IMR-90 (cell line): ENCODE data around the gene POLD1. TPM values are rescaled to one million over a fixed set of nuclear protein-coding genes. Genes with fewer than 3 reads are reported as not detected.

ENCODE experiments used
- ATAC-seq: fragments of 200-7000 bp; cut with Tn5 transposase; 2 replicates; pipeline ENCODE4 v1.9.1; 2020; ENCODE audit warnings: low read depth, mild to moderate bottlenecking, moderate library complexity
- BruUV-seq: library from RNA; stranded (reverse); fragments of 400-500 nt; replicated peaks from 2 replicates; lab custom pipeline; 2021; lab: Mats Ljungman, UMichigan
- CTCF ChIA-PET: fragments of 300-600 bp; formaldehyde crosslinking; extraction: SDS; loops from one replicate; lab custom pipeline; 2021; ENCODE audit warnings: antibody characterized with exemption; lab: Yijun Ruan, JAX
- POLR2A ChIA-PET: fragments of 300-600 bp; sonication (Branson Sonifier 250); formaldehyde crosslinking; loops from one replicate; lab custom pipeline; 2022; ENCODE audit warnings: antibody characterized with exemption; ENCODE audit not compliant: unreplicated experiment; lab: Charles Lee
- DNase-seq: peaks from one replicate; pipeline ENCODE4 v3.0.0; 2013
- H2AFZ ChIP-seq: replicated peaks from 2 replicates; pipeline ENCODE3; 2013; ENCODE audit warnings: low read length, mild to moderate bottlenecking; ENCODE audit not compliant: poor library complexity
- H2AK5ac ChIP-seq: 2 replicates; pipeline ENCODE4 v1.6.1; 2013; ENCODE audit warnings: low read depth, low read length, inconsistent platforms
- H2AK9ac ChIP-seq: replicated peaks from 2 replicates; pipeline ENCODE3; 2013; ENCODE audit warnings: mild to moderate bottlenecking, low read depth, low read length, moderate library complexity; ENCODE audit not compliant: poor library complexity
- H2BK120ac ChIP-seq: 2 replicates; pipeline ENCODE4 v1.6.1; 2013; ENCODE audit warnings: low read depth, low read length, inconsistent platforms
- H2BK15ac ChIP-seq: 3 replicates; pipeline ENCODE4 v1.6.1; 2013; ENCODE audit warnings: low read depth, low read length, inconsistent platforms
- H2BK20ac ChIP-seq: 2 replicates; pipeline ENCODE4 v1.6.1; 2013; ENCODE audit warnings: low read depth, mild to moderate bottlenecking, inconsistent platforms, low read length, moderate library complexity
- H2BK5ac ChIP-seq: 2 replicates; pipeline ENCODE4 v1.6.1; 2013; ENCODE audit warnings: mild to moderate bottlenecking, low read depth, low read length, inconsistent platforms; ENCODE audit not compliant: poor library complexity, severe bottlenecking
- H3K14ac ChIP-seq: replicated peaks from 2 replicates; pipeline ENCODE4 v1.6.1; 2013; ENCODE audit warnings: low read depth, low read length, inconsistent platforms
- H3K18ac ChIP-seq: 2 replicates; pipeline ENCODE4 v1.6.1; 2013; ENCODE audit warnings: low read depth, low read length, control low read depth
- H3K23ac ChIP-seq: 2 replicates; pipeline ENCODE4 v1.6.1; 2013; ENCODE audit warnings: low read depth, low read length, inconsistent platforms
- H3K27ac ChIP-seq: 2 replicates; pipeline ENCODE4 v1.5.1; 2013; ENCODE audit warnings: mild to moderate bottlenecking, control low read depth, low read length; ENCODE audit not compliant: insufficient read depth
- H3K27me3 ChIP-seq: 2 replicates; pipeline ENCODE4 v1.6.1; 2013; ENCODE audit warnings: low read length; ENCODE audit not compliant: control insufficient read depth, insufficient read depth
- H3K36me3 ChIP-seq: 2 replicates; pipeline ENCODE4 v1.6.1; 2013; ENCODE audit warnings: low read length, mixed read lengths; ENCODE audit not compliant: control insufficient read depth, insufficient read depth
- H3K4ac ChIP-seq: 2 replicates; pipeline ENCODE4 v1.6.1; 2013; ENCODE audit warnings: low read depth, low read length, inconsistent platforms
- H3K4me1 ChIP-seq: 2 replicates; pipeline ENCODE4 v1.6.1; 2013; ENCODE audit warnings: low read length, mixed read lengths; ENCODE audit not compliant: control insufficient read depth, insufficient read depth
- H3K4me2 ChIP-seq: 2 replicates; pipeline ENCODE4 v1.6.1; 2013; ENCODE audit warnings: low read depth, mild to moderate bottlenecking, control low read depth, low read length, moderate library complexity
- H3K4me3 ChIP-seq: 2 replicates; pipeline ENCODE4 v1.5.1; 2013; ENCODE audit warnings: low read depth, mild to moderate bottlenecking, control low read depth, low read length, moderate library complexity; ENCODE audit not compliant: insufficient read depth
- H3K56ac ChIP-seq: 2 replicates; pipeline ENCODE4 v1.6.1; 2013; ENCODE audit warnings: low read length, inconsistent platforms; ENCODE audit not compliant: insufficient read depth; ENCODE audit errors: extremely low read depth
- H3K79me1 ChIP-seq, 2 experiments: 2 replicates each; pipeline ENCODE4 v1.6.1; 2013; ENCODE audit warnings: low read length in 2 of 2, inconsistent platforms in 1 of 2, low read depth in 1 of 2
- H3K9ac ChIP-seq: 2 replicates; pipeline ENCODE4 v1.6.1; 2013; ENCODE audit warnings: low read depth, low read length, control low read depth
- H3K9me1 ChIP-seq: 2 replicates; pipeline ENCODE4 v1.6.1; 2013; ENCODE audit warnings: low read length, inconsistent platforms; ENCODE audit not compliant: insufficient read depth
- H3K9me3 ChIP-seq: 2 replicates; pipeline ENCODE4 v1.6.1; 2013; ENCODE audit warnings: low read length; ENCODE audit not compliant: control insufficient read depth, insufficient read depth
- H4K20me1 ChIP-seq: 2 replicates; pipeline ENCODE4 v1.6.1; 2013; ENCODE audit warnings: low read length, inconsistent platforms; ENCODE audit not compliant: insufficient read depth
- H4K5ac ChIP-seq: 2 replicates; pipeline ENCODE4 v1.6.1; 2013; ENCODE audit warnings: mild to moderate bottlenecking, low read depth, low read length, control low read depth
- H4K8ac ChIP-seq, 2 experiments: 2 replicates each; pipeline ENCODE4 v1.6.1; 2013; ENCODE audit warnings: low read depth in 2 of 2, low read length in 2 of 2, control low read depth in 1 of 2, inconsistent platforms in 1 of 2
- H4K91ac ChIP-seq: 2 replicates; pipeline ENCODE4 v1.6.1; 2013; ENCODE audit warnings: low read depth, low read length, inconsistent platforms; ENCODE audit not compliant: insufficient read depth
- CEBPB ChIP-seq: IDR thresholded peaks from 2 replicates; pipeline ENCODE4 v1.6.1; 2012; ENCODE audit warnings: low read depth, low read length, improper control_type of control experiment
- CHD1 ChIP-seq: IDR thresholded peaks from 2 replicates; pipeline ENCODE4 v1.6.1; 2012; ENCODE audit warnings: low read depth, low read length, improper control_type of control experiment
- FOS ChIP-seq: fragments of 150-350 bp; IDR thresholded peaks from 2 replicates; pipeline ENCODE4 v1.6.1; 2016; ENCODE audit warnings: low read depth, low read length
- MAFK ChIP-seq: IDR thresholded peaks from 2 replicates; pipeline ENCODE4 v1.6.1; 2012; ENCODE audit warnings: low read depth, low read length, improper control_type of control experiment
- MAZ ChIP-seq: IDR thresholded peaks from 2 replicates; pipeline ENCODE4 v1.6.1; 2012; ENCODE audit warnings: low read depth, mild to moderate bottlenecking, low read length, improper control_type of control experiment, moderate library complexity, borderline replicate concordance
- POLR2A ChIP-seq: IDR thresholded peaks from 2 replicates; pipeline ENCODE4 v1.6.1; 2012; ENCODE audit warnings: mild to moderate bottlenecking, low read depth, low read length
- RCOR1 ChIP-seq: IDR thresholded peaks from 2 replicates; pipeline ENCODE4 v1.6.1; 2012; ENCODE audit warnings: mild to moderate bottlenecking, low read length, improper control_type of control experiment; ENCODE audit not compliant: insufficient replicate concordance
- SMC3 ChIP-seq: fragments of 150-350 bp; IDR thresholded peaks from 2 replicates; pipeline ENCODE4 v1.6.1; 2016; ENCODE audit warnings: low read depth, mild to moderate bottlenecking, antibody characterized with exemption, low read length, moderate library complexity
- WGBS, 2 experiments: methylation state at CpG; one replicate each; pipeline versions ENCODE4 v1.1.5 to v1.1.7; 2013; ENCODE audit warnings: missing lambda C conversion rate in 2 of 2; ENCODE audit not compliant: insufficient read length in 1 of 2; ENCODE audit errors: extremely low coverage in 2 of 2; 5-methylcytosine and 5-hydroxymethylcytosine counted together
- dilution Hi-C: fragments of 300-500 bp; cut with HindIII; formaldehyde crosslinking; loops from one replicate; pipeline ENCODE4 v1.14.3; 2018; ENCODE audit warnings: low sequenced_read_pairs; ENCODE audit not compliant: unreplicated experiment
- in situ Hi-C: fragments of 300-500 bp; cut with MboI; formaldehyde crosslinking; loops from 3 replicates; pipeline ENCODE4 v1.14.3; 2019; ENCODE audit warnings: low sequenced_read_pairs, inconsistent platforms, mixed read lengths
- intact Hi-C: fragments of 100-400 bp; cut with micrococcal nuclease; formaldehyde crosslinking; loops from 2 replicates; pipeline ENCODE4 v1.10.0; 2022
- polyA plus RNA-seq, 3 experiments: library from polyadenylated mRNA; depleted of rRNA; stranded (reverse); fragments of >200 nt; gene quantifications; 2 replicates each; pipeline ENCODE4 v1.2.3, GENCODE V29; 2012; ENCODE audit warnings: low replicate concordance in 1 of 3
- total RNA-seq: library from RNA; depleted of rRNA; stranded (reverse); fragments of >200 nt; gene quantifications from 2 replicates; pipeline ENCODE4 v1.2.3, GENCODE V29; 2012
- TF ChIP-seq, protein P1 (sequence below): conservative IDR thresholded peaks from 2 replicates; pipeline ENCODE4 v1.5.1; 2012; ENCODE audit warnings: mild to moderate bottlenecking, low read depth, low read length, improper control_type of control experiment
- TF ChIP-seq, protein P2 (sequence below): fragments of 150-350 bp; IDR thresholded peaks from 2 replicates; pipeline ENCODE4 v1.6.1; 2016; ENCODE audit warnings: low read depth, mild to moderate bottlenecking, low read length, moderate library complexity, borderline replicate concordance
- TF ChIP-seq, protein P3 (sequence below): fragments of 150-350 bp; IDR thresholded peaks from 2 replicates; pipeline ENCODE4 v1.6.1; 2017; ENCODE audit warnings: mild to moderate bottlenecking, antibody characterized with exemption, low read length, low read depth

POLD1 gene
- total and polyA plus RNA-seq, 2 of the 4 experiments (the other 2 are of a cell fraction), result 13.8 to 28.9 TPM

DNA sequence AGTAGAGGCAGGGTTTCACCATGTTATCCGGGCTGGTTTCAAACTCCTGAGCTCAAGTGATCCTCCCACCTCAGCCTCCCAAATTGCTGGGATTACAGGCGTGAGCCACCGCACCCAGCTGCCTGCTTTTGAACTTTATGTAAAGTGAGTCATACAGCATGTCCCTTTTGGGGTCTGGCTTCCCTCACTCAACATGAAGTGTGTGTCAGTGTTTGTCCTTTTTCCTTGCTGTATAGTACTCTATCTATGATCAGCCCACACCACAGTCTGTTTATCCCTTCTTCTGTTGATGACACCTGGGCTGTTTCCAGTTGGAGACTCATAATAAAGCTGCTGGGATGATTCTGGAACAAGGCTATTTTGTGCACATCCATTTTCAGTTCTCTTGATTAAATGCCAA is 36.7 kb downstream of the POLD1 start:
- POLR2A ChIA-PET, result no interaction called here
- H3K23ac ChIP-seq, result no peak overlapping the region
- dilution Hi-C loops (no loop called here), in situ Hi-C loops (no loop called here), intact Hi-C loops (no loop called here)
- TF ChIP-seq RCOR1 (no peak), SMC3 (no peak), MAFK (no peak), POLR2A (no peak), MAZ (no peak), CHD1 (no peak), CEBPB (no peak), FOS (no peak)
- TF ChIP-seq, protein P1, sequence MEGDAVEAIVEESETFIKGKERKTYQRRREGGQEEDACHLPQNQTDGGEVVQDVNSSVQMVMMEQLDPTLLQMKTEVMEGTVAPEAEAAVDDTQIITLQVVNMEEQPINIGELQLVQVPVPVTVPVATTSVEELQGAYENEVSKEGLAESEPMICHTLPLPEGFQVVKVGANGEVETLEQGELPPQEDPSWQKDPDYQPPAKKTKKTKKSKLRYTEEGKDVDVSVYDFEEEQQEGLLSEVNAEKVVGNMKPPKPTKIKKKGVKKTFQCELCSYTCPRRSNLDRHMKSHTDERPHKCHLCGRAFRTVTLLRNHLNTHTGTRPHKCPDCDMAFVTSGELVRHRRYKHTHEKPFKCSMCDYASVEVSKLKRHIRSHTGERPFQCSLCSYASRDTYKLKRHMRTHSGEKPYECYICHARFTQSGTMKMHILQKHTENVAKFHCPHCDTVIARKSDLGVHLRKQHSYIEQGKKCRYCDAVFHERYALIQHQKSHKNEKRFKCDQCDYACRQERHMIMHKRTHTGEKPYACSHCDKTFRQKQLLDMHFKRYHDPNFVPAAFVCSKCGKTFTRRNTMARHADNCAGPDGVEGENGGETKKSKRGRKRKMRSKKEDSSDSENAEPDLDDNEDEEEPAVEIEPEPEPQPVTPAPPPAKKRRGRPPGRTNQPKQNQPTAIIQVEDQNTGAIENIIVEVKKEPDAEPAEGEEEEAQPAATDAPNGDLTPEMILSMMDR, result no peak
- TF ChIP-seq, protein P2, sequence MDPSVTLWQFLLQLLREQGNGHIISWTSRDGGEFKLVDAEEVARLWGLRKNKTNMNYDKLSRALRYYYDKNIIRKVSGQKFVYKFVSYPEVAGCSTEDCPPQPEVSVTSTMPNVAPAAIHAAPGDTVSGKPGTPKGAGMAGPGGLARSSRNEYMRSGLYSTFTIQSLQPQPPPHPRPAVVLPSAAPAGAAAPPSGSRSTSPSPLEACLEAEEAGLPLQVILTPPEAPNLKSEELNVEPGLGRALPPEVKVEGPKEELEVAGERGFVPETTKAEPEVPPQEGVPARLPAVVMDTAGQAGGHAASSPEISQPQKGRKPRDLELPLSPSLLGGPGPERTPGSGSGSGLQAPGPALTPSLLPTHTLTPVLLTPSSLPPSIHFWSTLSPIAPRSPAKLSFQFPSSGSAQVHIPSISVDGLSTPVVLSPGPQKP, result no peak
- TF ChIP-seq, protein P3, sequence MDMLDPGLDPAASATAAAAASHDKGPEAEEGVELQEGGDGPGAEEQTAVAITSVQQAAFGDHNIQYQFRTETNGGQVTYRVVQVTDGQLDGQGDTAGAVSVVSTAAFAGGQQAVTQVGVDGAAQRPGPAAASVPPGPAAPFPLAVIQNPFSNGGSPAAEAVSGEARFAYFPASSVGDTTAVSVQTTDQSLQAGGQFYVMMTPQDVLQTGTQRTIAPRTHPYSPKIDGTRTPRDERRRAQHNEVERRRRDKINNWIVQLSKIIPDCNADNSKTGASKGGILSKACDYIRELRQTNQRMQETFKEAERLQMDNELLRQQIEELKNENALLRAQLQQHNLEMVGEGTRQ, result no peak
- H3K4me2 ChIP-seq, result no peak overlapping the region
- no peak overlapping the region for H4K8ac ChIP-seq
- H2AFZ ChIP-seq, result no peak overlapping the region
- no peak overlapping the region for H2AK9ac ChIP-seq
- H3K9ac ChIP-seq, result no peak overlapping the region
- no peak overlapping the region for H2BK20ac ChIP-seq
- no TSS peak for BruUV-seq
- H3K27me3 ChIP-seq, result peaks cover 21% of the 10 kb centered on the region
- no peak overlapping the region for H3K18ac ChIP-seq
- H3K4ac ChIP-seq, result no peak overlapping the region
- H3K56ac ChIP-seq, result no peak overlapping the region
- DNase-seq (no peak), ATAC-seq (no peak)
- no CpG with 5 or more reads among the region's 3 CpGs for WGBS, 2 experiments
- no peak overlapping the region for H2AK5ac ChIP-seq
- H2BK5ac ChIP-seq, result no peak overlapping the region
- no peaks in the 10 kb centered on the region for H3K4me1 ChIP-seq
- H3K4me3 ChIP-seq, result no peak overlapping the region
- H3K79me1 ChIP-seq, result no peaks in the 10 kb centered on the region
- no peak overlapping the region for H3K27ac ChIP-seq
- H4K20me1 ChIP-seq, result no peaks in the 10 kb centered on the region
- no peaks in the 10 kb centered on the region for H3K36me3 ChIP-seq
- H2BK120ac ChIP-seq, result no peak overlapping the region
- H2BK15ac ChIP-seq, result no peak overlapping the region
- no peak overlapping the region for H4K91ac ChIP-seq
- H4K5ac ChIP-seq, result no peak overlapping the region
- H3K14ac ChIP-seq, result no peak overlapping the region
- CTCF ChIA-PET, result no interaction called here
- H3K9me1 ChIP-seq, result no peaks in the 10 kb centered on the region
- no peaks in the 10 kb centered on the region for H3K9me3 ChIP-seq
